Astrocyte of the cerebellum (primary cell): Measurements from ENCODE around the gene LDLRAD2.

Source experiments
- DNase-seq: peaks from one replicate; pipeline ENCODE4 v3.0.0-alpha.2; 2011; ENCODE audit warnings: low read depth
- H3K4me3 ChIP-seq: 2 replicates; pipeline ENCODE4 v1.5.1; 2011; ENCODE audit warnings: mild to moderate bottlenecking, low read depth, low read length, moderate library complexity
- in situ Hi-C: cut with HindIII; loops from 2 replicates; pipeline ENCODE4 v1.10.0; 2017; ENCODE audit warnings: low sequenced_read_pairs
- TF ChIP-seq, protein P1 (sequence below): IDR thresholded peaks from 2 replicates; pipeline ENCODE4 v1.5.1; 2012; ENCODE audit warnings: low read length, low read depth, moderate library complexity, mild to moderate bottlenecking; ENCODE audit errors: missing control alignments

The LDLRAD2 gene

DNA sequence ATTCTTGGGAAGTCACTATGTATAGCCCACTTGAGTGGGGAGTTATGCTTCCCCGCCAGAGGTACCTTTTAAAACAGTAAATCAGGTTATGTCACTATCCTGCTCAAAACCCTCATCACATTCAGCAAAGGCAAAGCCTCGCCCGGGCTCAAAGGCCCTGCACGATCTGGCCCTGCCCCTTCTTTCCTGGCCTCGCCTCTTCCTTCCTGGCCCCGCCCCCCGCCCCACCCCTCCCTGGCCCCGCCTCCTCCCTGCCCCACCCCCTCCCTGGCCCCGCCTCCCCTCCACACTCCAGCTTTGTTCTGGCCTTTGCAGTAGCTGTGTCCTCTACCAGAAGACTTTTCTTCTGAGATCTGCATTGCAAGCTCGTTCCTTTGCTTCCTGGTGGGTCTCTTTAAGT lies 6.6 kb downstream of the LDLRAD2 start:
- no peak overlapping the region for H3K4me3 ChIP-seq
- TF ChIP-seq, protein P1, sequence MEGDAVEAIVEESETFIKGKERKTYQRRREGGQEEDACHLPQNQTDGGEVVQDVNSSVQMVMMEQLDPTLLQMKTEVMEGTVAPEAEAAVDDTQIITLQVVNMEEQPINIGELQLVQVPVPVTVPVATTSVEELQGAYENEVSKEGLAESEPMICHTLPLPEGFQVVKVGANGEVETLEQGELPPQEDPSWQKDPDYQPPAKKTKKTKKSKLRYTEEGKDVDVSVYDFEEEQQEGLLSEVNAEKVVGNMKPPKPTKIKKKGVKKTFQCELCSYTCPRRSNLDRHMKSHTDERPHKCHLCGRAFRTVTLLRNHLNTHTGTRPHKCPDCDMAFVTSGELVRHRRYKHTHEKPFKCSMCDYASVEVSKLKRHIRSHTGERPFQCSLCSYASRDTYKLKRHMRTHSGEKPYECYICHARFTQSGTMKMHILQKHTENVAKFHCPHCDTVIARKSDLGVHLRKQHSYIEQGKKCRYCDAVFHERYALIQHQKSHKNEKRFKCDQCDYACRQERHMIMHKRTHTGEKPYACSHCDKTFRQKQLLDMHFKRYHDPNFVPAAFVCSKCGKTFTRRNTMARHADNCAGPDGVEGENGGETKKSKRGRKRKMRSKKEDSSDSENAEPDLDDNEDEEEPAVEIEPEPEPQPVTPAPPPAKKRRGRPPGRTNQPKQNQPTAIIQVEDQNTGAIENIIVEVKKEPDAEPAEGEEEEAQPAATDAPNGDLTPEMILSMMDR = no peak
- DNase-seq = no peak
- in situ Hi-C loops = no loop called here

DNA sequence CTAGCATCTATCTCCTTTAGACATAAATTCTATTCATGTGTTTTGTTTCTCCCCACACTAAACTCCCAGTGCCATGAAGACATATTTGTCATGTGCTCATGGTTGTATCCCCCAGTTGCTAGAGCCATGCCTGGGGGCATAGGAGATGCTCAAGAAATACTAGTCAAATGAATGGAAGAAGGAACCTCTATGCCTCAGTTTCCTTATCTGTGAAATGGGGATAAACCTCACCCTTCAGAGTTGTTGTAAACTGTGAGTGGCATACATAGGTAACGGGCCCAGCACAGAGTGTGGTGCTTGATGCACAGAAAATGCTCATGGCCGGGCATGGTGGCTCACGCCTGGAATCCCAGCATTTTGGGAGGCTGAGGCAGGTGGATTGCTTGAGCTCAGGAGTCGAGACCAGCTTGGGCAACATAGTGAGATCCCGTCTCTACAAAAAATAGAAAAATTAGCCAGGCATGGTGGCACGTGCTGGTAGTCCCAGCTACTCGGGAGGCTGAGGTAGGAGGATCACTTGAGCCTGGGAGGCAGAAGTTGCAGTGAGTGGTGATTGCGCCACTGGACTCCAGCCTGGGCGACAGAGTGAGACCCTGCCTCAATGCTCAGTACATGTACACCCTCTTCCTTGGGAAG lies 8.7 kb downstream of the LDLRAD2 start:
- in situ Hi-C loops = no loop called here
- TF ChIP-seq, protein P1 = no peak
- no peak for DNase-seq
- no peak overlapping the region for H3K4me3 ChIP-seq

DNA sequence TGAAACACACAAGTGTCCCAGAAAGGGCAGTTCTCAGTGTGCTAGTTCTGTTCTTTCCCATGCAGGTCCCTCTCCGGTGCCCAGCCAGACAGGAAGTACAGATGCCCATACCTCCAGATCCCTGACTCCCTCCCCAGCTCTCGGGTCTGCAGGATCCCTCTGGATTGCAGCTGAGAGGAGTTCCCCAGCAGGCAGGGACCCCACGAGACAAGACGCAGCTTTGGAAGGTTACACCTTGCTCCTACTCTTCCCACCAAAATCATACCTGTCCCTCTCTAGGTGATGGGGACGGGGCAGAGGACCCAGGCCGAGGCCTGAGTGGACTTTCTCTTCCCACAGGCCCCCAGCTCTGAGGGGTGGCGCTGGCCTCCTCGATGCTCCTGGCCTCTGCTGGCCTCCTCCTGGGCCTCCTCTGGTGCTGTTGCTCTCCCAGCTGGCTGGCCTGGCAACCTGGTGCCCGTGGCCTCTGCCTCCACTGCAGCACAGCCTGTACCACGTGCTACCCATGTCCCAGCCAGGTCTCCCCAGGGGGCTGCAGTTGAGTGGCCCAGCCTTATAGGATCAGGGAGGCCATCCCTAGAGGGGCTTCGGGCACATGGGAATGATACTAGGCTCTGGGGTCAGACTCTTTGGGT lies 9.4 kb downstream of the LDLRAD2 start:
- DNase-seq = no peak
- TF ChIP-seq, protein P1 = no peak
- H3K4me3 ChIP-seq = no peak overlapping the region
- in situ Hi-C loops = no loop called here

DNA sequence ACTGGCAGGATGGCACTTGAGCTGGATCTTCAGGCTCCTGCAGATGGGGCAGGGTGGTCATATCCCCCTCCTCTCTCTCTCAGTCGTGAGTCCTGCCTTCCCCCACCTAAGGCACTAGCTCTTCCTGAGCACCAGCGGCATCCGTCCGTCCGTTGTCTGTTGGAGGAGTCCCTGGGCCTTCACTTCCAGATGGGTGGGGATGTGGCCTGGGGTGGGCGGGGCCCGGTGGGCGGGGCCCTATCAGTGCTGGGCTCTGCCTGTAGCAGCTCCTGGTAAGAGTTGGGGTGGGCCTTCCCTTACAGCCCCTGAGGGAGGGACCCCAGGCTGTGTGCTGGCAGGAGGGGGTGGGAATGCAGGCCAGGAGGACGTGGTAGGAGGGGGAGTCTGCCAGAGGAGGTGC lies 10.3 kb downstream of the LDLRAD2 start:
- H3K4me3 ChIP-seq = no peak overlapping the region
- TF ChIP-seq, protein P1 = no peak
- no peak for DNase-seq
- in situ Hi-C loops = no loop called here

DNA sequence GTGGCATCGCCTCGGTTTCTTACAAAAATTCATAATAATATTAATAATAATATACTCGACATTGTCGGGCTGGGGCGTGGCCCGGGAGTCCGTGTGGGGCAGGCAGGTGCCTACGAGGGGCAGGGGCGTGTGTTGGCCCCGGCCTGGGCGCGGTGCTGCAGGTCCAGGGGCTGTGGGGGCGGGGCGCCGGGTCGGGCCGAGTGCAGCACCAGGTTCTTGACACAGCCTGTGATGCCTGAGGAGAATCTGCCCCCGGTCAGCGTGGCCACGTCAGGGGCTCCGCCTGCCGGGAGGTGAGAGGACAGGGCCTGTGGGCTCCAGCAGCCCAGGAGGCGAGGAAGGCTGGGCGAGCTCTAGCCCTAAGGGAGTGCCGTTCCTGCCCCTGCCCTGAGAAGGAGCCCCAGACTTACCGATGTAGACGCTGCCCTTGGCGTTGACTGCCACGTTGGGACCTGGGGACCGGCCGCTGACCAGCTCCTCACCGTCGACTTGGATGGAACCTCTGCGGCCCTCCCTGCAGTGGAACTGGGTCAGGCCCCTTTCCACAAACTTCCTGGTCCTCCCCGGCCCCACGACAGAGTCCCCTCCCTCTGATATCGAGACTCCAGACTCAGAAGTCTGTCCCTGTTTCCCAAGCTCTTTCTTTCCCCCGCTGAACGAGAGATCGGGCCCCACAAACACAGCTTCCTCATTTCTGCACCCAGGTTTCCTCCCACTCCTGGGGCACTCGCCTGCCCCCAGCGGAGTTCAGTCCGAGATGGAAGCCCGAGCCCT lies 11.3 kb downstream of the LDLRAD2 start:
- in situ Hi-C loops = no loop called here
- TF ChIP-seq, protein P1 = no peak
- H3K4me3 ChIP-seq = no peak overlapping the region
- no peak for DNase-seq

DNA sequence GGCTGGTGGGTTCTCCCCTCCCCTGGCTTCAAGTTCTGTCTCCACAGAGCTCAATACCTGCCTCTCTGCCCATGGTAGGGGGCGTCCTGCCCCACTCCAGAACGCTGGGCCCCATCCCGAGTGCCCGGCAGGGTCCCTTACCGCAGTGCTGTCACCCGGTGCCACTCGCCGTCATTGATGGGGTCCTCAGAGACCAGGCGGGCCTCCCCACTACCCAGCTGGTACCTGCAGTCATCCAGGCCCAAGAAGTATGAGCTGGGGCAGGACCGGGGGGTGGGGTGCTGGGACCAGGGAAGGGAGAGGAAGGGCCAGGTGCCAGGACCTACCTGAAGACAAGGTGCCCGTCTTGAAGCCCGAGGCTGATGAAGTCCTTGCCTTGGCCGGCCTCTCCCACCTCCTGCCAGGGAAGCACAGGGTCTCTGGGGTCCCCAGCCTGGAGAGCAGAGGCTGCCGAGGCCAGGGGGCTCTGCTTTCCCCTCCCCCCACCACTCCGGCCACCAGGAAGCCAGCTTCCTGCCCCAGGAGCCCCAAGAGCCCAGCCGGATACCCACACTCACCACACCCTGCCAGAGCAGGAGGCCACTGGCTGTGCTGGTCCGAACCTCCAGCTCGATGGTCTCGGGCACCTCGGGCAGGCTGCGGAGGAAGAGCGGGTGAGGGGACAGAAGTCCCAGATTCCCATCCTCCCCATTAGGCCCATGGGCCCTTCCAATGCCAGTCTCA lies 12.1 kb downstream of the LDLRAD2 start:
- TF ChIP-seq, protein P1 = no peak
- no peak for DNase-seq
- in situ Hi-C loops = no loop called here
- H3K4me3 ChIP-seq = no peak overlapping the region
